ENCODE data around the gene COG5.

COG5 gene

DNA sequence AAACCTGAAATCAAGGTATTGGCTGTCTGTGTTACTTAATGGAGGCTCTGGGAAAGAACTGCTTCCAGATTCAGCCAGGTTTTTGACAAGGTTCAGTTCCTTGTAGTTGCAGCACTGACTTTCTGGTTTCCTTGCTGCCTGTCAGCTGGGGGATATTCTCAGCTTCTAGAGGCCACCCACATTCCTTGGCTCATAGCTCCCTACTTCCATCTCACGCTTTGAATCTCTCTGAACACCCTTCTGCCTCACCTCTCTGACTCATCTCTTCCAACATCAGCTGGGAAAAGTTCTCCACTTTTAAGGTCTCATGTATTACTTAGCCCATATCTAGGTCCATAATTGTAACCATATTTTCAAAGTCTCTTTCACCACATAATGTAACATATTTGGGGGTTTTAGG lies 116.7 kb downstream of the COG5 start:
- Histone ChIP-seq H3K9me2 (replicated peaks; ENCODE audit: control insufficient read depth, low read length) (no peaks in the 10 kb centered on the region), H3K9me3 (ENCODE audit: control insufficient read depth, insufficient read depth, low read length) (peaks cover 2% of the 10 kb centered on the region; the same call in 1 of the 2 replicates)

GRCh38 chr7:107446531-107446930 lies 117.2 kb downstream of the COG5 start:
- no peaks in the 10 kb centered on the region for H3K9me2 ChIP-seq (replicated peaks; ENCODE audit: control insufficient read depth, low read length)
- H3K9me3 ChIP-seq (ENCODE audit: control insufficient read depth, insufficient read depth, low read length), result peaks cover 3% of the 10 kb centered on the region; the same call in 1 of the 2 replicates
- H3K27ac ChIP-seq (ENCODE audit: low read depth, low read length), result no peak overlapping the region
- TF ChIP-seq CTCF (IDR thresholded peaks at IDR 0.05; ENCODE audit: low read depth, low read length, poor library complexity, severe bottlenecking), result no peak
- no peak for TF ChIP-seq EZH2phosphoT487 (IDR thresholded peaks at IDR 0.05; ENCODE audit: borderline replicate concordance, low read length)
- H3F3A ChIP-seq (ENCODE audit: control insufficient read depth, insufficient read depth), result no peaks in the 10 kb centered on the region
- no peaks in the 10 kb centered on the region for H3K27me3 ChIP-seq (ENCODE audit: control insufficient read depth, low read length)
- no peaks in the 10 kb centered on the region for H3K4me1 ChIP-seq (ENCODE audit: control insufficient read depth, low read length)
- no peaks in the 10 kb centered on the region for H3K79me2 ChIP-seq (ENCODE audit: control insufficient read depth, low read length)
- no peaks in the 10 kb centered on the region for H3K36me3 ChIP-seq (ENCODE audit: control insufficient read depth, low read length)
- no peak overlapping the region for H3K4me3 ChIP-seq (ENCODE audit: low read length)
- H3K4me2 ChIP-seq (ENCODE audit: low read length), result no peak overlapping the region
- H4K20me1 ChIP-seq (ENCODE audit: control insufficient read depth, insufficient read depth, low read depth, low read length), result no peaks in the 10 kb centered on the region

More for the DNA sequence above, 116.7 kb downstream of the COG5 start:
- H3F3A ChIP-seq (ENCODE audit: control insufficient read depth, insufficient read depth), result no peaks in the 10 kb centered on the region
- no peak for TF ChIP-seq EZH2phosphoT487 (IDR thresholded peaks at IDR 0.05; ENCODE audit: borderline replicate concordance, low read length)
- no peak for TF ChIP-seq CTCF (IDR thresholded peaks at IDR 0.05; ENCODE audit: low read depth, low read length, poor library complexity, severe bottlenecking)
- H3K36me3 ChIP-seq (ENCODE audit: control insufficient read depth, low read length), result no peaks in the 10 kb centered on the region
- H3K27ac ChIP-seq (ENCODE audit: low read depth, low read length), result no peak overlapping the region
- H3K4me1 ChIP-seq (ENCODE audit: control insufficient read depth, low read length), result no peaks in the 10 kb centered on the region
- H4K20me1 ChIP-seq (ENCODE audit: control insufficient read depth, insufficient read depth, low read depth, low read length), result no peaks in the 10 kb centered on the region
- H3K27me3 ChIP-seq (ENCODE audit: control insufficient read depth, low read length), result no peaks in the 10 kb centered on the region
- H3K79me2 ChIP-seq (ENCODE audit: control insufficient read depth, low read length), result no peaks in the 10 kb centered on the region
- no peak overlapping the region for H3K4me2 ChIP-seq (ENCODE audit: low read length)
- H3K4me3 ChIP-seq (ENCODE audit: low read length), result no peak overlapping the region

DNA sequence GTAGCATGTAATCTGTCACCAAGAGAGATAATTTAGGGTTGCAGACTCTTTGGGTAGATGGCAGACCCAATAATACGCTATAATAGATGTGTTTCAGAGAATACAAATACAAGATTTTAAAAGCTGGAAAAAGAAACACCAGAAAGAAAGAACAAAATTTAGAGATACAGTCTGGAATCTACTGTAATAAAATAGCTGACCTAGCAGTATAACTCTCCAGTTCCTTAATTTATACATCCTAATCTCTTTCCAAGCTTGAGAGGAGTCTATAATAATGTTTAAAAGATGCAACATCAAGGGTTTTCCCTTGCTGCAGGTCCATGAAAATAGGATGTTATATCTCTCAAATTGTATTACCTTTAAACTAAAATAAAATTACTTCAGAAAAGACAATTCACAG lies 121.0 kb downstream of the COG5 start:
- Histone ChIP-seq H3K27me3 (ENCODE audit: control insufficient read depth, low read length) (no peaks in the 10 kb centered on the region), H3K4me3 (ENCODE audit: low read length) (no peak overlapping the region), H3K27ac (ENCODE audit: low read depth, low read length) (no peak overlapping the region), H3K79me2 (ENCODE audit: control insufficient read depth, low read length) (no peaks in the 10 kb centered on the region), H3K4me1 (ENCODE audit: control insufficient read depth, low read length) (no peaks in the 10 kb centered on the region), H3K4me2 (ENCODE audit: low read length) (no peak overlapping the region), H3K9me2 (replicated peaks; ENCODE audit: control insufficient read depth, low read length) (no peaks in the 10 kb centered on the region), H3K36me3 (ENCODE audit: control insufficient read depth, low read length) (no peaks in the 10 kb centered on the region), H4K20me1 (ENCODE audit: control insufficient read depth, insufficient read depth, low read depth, low read length) (no peaks in the 10 kb centered on the region), H3K9me3 (ENCODE audit: control insufficient read depth, insufficient read depth, low read length) (peaks cover 3% of the 10 kb centered on the region; the same call in 1 of the 2 replicates), H3F3A (ENCODE audit: control insufficient read depth, insufficient read depth) (no peaks in the 10 kb centered on the region)
- TF ChIP-seq CTCF (IDR thresholded peaks at IDR 0.05; ENCODE audit: low read depth, low read length, poor library complexity, severe bottlenecking) (no peak), EZH2phosphoT487 (IDR thresholded peaks at IDR 0.05; ENCODE audit: borderline replicate concordance, low read length) (no peak)

Data from DOHH2 (cell line).